Measurements from ENCODE around the gene TAOK2.
"Not testable (repeated sequence)": the region's sequence is repeated elsewhere in the genome, so short reads cannot be mapped to it uniquely, and the experiment has no call there.

TAOK2 gene

DNA sequence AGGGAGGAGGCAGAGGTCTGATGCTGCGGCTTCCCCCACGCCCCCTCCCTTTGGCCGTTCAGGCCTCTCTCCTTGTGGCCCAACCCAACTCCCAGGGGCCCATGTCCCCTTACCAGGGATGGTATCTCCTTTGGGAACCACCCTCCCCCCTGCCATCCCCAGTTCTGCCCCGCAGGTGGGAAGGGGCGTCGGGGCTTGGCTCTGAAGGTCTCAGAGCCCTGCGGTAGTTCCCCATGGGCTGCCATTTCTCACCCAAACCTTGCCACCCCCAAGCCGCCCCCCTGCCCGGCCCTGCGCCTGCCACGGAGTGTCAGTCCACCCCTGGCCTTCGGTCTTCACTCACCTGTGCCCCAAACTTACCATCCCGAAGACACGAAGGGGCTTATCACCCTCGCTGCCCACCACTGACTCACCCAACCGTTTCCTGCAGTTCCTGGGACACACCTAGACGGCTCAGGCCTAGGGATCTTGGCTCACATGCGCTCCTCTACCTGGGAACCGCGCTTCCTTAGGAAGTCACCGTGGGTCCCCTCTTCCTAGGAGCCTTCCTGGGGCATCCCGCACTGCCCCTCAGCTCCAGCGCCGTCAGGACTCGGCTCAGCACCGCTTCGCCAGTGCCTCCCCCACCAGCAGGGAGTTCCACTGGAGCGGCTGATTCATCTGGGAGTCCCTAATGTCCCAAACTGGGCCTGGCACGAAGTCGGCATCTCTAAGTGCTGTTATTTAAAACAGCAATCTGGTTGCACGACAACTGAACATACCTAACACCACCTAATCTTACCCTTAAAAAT lies 38.2 kb downstream of the TAOK2 start:
- TF ChIP-seq, protein P1, sequence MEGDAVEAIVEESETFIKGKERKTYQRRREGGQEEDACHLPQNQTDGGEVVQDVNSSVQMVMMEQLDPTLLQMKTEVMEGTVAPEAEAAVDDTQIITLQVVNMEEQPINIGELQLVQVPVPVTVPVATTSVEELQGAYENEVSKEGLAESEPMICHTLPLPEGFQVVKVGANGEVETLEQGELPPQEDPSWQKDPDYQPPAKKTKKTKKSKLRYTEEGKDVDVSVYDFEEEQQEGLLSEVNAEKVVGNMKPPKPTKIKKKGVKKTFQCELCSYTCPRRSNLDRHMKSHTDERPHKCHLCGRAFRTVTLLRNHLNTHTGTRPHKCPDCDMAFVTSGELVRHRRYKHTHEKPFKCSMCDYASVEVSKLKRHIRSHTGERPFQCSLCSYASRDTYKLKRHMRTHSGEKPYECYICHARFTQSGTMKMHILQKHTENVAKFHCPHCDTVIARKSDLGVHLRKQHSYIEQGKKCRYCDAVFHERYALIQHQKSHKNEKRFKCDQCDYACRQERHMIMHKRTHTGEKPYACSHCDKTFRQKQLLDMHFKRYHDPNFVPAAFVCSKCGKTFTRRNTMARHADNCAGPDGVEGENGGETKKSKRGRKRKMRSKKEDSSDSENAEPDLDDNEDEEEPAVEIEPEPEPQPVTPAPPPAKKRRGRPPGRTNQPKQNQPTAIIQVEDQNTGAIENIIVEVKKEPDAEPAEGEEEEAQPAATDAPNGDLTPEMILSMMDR (IDR thresholded peaks at IDR 0.05; ENCODE audit: insufficient read depth, missing control alignments), result no peak
- no peak for FAIRE-seq
- no peak for DNase-seq (ENCODE audit: insufficient read length, low spot score)

DNA sequence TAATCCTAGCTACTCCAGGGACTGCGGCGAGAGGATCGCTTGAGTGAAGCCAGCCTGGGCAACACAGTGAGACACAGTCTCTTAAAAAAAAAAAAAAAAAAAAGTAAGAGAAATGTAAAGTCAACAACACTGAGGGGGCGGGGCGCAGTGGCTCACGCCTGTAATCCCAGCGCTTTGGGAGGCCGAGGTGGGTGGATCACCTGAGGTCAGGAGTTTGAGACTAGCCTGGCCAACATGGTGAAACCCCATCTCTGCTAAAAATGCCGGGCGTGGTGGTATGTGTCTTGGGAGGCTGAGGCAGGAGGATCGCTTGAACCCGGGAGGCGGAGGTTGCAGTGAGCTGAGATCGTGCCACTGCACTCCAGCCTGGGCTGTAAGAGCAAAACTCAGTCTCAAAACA lies 38.9 kb downstream of the TAOK2 start:
- DNase-seq (ENCODE audit: insufficient read length, low spot score); FAIRE-seq: not testable (repeated sequence)

GRCh38 chr16:30015450-30015849 lies 41.8 kb downstream of the TAOK2 start:
- DNase-seq (ENCODE audit: insufficient read length, low spot score); FAIRE-seq: not testable (repeated sequence)

DNA sequence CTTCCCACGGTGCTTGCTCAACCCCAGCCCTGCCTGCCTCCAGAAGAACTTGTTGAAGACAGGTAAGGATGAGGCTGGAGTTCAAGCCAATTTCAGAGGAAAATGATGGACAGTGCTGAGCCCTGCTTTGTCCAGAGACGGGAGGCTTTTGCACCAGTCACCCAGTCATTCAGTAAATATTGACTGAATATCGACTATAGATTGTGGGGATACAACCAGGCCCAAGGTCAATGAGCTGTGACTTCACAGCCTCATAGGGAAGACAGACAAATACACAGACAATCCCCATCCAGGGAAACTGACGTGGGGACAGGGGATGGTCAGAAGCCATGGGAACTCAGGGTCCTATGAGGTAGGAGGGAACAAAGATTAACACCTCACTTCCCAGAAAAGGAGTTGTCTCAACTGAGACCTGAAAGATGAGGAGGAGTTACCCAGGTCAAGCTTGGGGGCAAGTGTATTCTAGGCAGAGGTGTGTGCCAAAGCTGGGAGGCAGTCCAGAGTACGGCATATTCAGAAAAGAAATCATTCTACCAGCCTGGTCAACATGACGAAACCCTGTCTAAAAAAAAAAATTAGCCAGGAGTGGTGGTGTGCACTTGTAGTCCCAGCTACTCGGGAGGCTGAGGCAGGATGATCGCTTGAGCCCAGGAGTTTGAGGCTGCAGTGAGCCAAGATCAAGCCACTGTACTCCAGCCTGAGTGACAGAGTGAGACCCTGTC lies 43.0 kb downstream of the TAOK2 start:
- DNase-seq (ENCODE audit: insufficient read length, low spot score), result no peak

GRCh38 chr16:30017277-30017656 lies 43.6 kb downstream of the TAOK2 start:
- no peak for DNase-seq (ENCODE audit: insufficient read length, low spot score)
- no peak for FAIRE-seq
- TF ChIP-seq, protein P1 (IDR thresholded peaks at IDR 0.05; ENCODE audit: insufficient read depth, missing control alignments), result no peak

More for the DNA sequence above, 43.0 kb downstream of the TAOK2 start:
- no peak for FAIRE-seq
- TF ChIP-seq, protein P1 (IDR thresholded peaks at IDR 0.05; ENCODE audit: insufficient read depth, missing control alignments), result no peak

- not testable (repeated sequence) for FAIRE-seq; DNase-seq (ENCODE audit: insufficient read length, low spot score)
Observed at GRCh38 chr16:30017937-30018336, 44.3 kb downstream of the TAOK2 start.

- TF ChIP-seq, protein P1 (IDR thresholded peaks at IDR 0.05; ENCODE audit: insufficient read depth, missing control alignments), result no peak
- DNase-seq (ENCODE audit: insufficient read length, low spot score), result no peak
- FAIRE-seq, result no peak
Observed at GRCh38 chr16:30018731-30019158, 45.1 kb downstream of the TAOK2 start.

DNA sequence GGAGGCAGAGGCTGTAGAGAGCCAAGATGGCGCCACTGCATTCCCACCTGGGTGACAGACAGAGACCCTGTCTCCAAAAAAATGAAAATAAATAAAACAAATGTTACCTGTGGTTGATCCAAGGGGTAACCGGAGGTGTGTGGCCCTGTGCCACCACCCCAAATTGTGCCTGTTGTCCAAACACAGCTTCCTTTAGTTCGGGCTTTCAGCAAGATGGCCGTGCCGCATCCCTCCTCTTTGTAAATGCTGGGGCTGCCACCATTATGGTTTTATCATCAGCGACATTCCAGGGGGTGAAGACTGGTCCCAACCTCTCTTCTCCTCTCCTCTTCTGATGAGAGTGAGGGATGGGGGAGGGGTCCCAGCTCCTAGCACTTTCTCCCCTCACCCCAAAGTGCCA lies 49.2 kb downstream of the TAOK2 start, which contains the start of gene C16orf92:
TSS of gene C16orf92 (plus strand) at position 312 of the 400 bp plus-strand sequence. CDS start 143 bp downstream, outside the sequence.
- DNase-seq (ENCODE audit: insufficient read length, low spot score), result no peak
- FAIRE-seq, result no peak
- TF ChIP-seq, protein P1 (IDR thresholded peaks at IDR 0.05; ENCODE audit: insufficient read depth, missing control alignments), result no peak

All from D721Med (cell line).